Measurements from ENCODE around the gene PLXNA1.
A peak's percentile ranks its signal among the peaks of the same experiment; 100 is the strongest.

PLXNA1 gene

DNA sequence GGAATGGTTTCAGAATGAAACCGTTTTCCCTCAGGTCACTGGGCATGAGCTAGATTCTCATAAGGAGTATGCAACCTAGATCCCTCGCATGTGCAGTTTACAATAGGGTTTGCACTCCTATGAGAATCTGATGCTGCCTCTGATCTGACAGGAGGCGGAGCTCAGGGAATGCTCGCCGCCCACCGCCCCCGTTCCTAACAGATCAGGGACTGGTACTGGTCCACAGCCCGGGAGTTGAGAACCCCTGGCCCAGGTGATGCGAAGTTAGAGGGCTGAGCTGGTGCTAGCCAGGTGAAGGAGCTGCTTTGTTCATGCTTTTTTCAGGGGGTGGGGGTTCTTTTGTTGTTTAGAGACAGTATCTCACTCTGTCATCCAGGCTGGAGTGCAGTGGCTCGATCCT, 15.5 kb upstream of the PLXNA1 start:
- H3K27ac Mint-ChIP-seq = no peak overlapping the region

DNA sequence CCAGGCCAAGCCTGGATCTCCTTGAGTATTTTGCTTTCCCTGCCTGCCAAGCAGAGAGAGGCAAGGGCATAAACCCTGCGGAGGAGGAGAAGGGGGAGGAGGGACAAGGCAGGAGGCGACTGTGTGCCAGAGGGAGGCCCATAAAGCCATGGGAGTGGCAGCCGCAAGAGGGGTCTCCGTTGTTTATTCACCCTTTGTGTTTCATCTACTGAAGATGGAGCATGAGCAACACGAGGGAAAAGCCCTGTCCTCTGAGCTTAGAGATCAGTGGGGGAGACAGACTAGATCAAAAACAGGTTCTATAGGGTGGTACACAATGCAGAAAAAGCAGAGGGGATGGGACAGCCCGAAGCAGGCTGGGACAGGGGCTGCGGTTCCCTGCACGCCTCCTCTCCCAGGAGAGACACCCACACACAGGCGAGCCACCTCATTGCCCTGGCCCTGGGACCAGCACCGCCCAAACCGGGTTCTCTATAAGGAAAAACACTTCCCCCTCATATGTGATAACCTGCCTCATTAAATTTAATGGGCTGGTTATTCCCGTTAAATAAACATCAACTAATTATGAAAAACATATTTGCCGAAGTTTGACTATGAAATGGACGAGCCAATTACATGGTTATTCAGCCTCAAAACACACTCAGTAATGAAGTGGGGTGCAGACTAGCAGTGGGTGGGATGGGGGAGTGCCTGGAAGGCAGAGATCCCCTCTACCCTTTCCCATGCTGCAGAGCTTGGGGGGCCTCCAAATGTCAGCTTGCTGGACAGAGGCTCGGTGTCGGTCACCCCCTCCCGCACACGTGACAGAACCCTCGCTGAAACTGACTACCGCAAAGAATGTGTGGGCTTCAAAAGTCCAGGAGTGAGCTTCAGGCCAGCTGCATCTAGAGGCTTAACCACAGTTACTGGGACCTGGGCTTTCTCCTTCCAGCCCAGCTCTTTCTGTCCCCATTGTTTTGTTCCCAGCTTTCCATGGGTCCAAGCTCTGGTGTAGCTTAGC, 14.2 kb upstream of the PLXNA1 start:
- peaks cover 24 to 28% of the 10 kb centered on the region in 2 donors for H3K27me3 Mint-ChIP-seq

More for the DNA sequence above, 15.5 kb upstream of the PLXNA1 start:
- Mint-ChIP-seq H3K4me1 (peaks cover 19 to 24% of the 10 kb centered on the region in 2 donors), H3K27me3 (peaks cover 22 to 24% of the 10 kb centered on the region in 2 donors), H3K9me3 (no peaks in the 10 kb centered on the region), H3K36me3 (peaks cover 2 to 15% of the 10 kb centered on the region in 2 donors), H3K4me3 (no peak overlapping the region)
- no peak for DNase-seq
- ATAC-seq (replicated peaks) = no peak

DNA sequence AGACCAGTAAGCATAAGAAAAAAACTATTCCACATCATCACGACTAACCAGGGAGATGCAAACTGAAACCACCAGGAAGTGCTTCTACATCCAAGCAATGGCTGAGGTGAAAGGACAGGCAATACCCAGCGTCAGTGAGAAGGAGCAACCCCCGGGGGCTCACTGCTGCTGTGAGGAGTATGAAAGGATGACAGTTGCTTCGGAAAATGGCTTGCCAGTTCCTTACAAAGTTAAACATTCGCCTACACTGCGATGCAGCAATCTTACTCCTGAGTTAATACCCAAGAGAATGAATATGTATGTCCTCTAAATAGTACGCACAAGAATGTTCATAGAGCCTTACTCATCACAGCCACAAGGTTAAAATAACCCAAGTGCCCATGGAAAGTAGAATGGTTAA, 13.3 kb upstream of the PLXNA1 start:
- ATAC-seq (replicated peaks) (no peak), DNase-seq (no peak)
- Mint-ChIP-seq H3K9me3 (peaks cover 7% of the 10 kb centered on the region in 2 donors), H3K4me1 (peaks cover 19 to 23% of the 10 kb centered on the region in 2 donors), H3K27me3 (peaks cover 20 to 36% of the 10 kb centered on the region in 2 donors), H3K4me3 (no peak overlapping the region), H3K36me3 (peaks cover 5 to 6% of the 10 kb centered on the region in 2 donors), H3K27ac (no peak overlapping the region)

More for the DNA sequence above, 14.2 kb upstream of the PLXNA1 start:
- Mint-ChIP-seq H3K4me1 (peaks cover 19 to 23% of the 10 kb centered on the region in 2 donors), H3K4me3 (no peak overlapping the region), H3K9me3 (peaks cover 0 to 3% of the 10 kb centered on the region in 2 donors), H3K27ac (peak overlapping the region; percentile 33), H3K36me3 (peaks cover 6% of the 10 kb centered on the region in 2 donors)
- ATAC-seq (replicated peaks) (no peak), DNase-seq (no peak)

DNA sequence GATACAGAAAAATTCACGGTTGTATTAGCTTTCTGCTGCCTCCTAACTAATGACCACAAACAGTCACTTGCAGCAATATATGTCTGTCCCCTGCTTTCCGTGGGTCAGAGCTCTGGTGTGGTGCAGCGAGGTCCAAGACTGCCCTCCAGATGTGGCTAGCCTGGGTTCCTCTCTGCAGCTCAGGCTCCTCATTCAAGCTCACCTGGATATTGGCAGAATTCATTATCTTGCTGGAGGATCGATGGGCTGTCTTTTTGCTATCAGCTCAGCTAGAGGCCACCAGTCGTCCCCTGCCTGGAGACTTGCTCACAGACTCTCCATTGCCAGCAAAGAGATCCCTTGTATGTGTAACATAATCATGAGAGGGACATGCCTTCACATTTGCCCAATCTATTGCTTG, 12.8 kb upstream of the PLXNA1 start:
- peaks cover 8 to 10% of the 10 kb centered on the region in 2 donors for H3K36me3 Mint-ChIP-seq
- H3K27ac Mint-ChIP-seq = no peak overlapping the region
- no peak for DNase-seq
- H3K4me3 Mint-ChIP-seq = no peak overlapping the region
- H3K27me3 Mint-ChIP-seq = peaks cover 15 to 42% of the 10 kb centered on the region in 2 donors
- ATAC-seq (replicated peaks) = no peak
- peaks cover 15 to 21% of the 10 kb centered on the region in 2 donors for H3K4me1 Mint-ChIP-seq
- H3K9me3 Mint-ChIP-seq = peaks cover 12% of the 10 kb centered on the region in 2 donors

DNA sequence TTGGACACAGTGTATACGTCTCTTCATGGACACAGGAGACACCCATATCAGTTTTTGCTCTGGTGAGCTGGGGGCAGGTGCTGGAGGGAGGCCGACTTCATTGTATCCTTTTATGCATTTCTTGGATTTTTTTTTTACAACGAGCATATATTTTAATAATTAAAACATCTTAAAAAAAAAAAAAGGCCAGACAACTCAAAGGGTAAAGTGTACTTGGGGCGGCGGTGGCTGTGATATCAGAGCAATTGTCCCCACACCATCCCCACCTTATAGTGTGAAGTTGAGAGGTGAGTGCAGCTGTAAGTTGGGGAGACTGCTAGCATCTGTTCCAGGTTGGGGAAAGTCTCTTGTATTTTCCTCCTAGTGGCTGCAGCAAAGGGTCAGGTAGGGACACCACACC, 12.0 kb upstream of the PLXNA1 start:
- Mint-ChIP-seq H3K36me3 (peaks cover 8 to 12% of the 10 kb centered on the region in 2 donors), H3K4me3 (no peak overlapping the region), H3K9me3 (peaks cover 12 to 15% of the 10 kb centered on the region in 2 donors), H3K27ac (no peak overlapping the region), H3K4me1 (peaks cover 15 to 21% of the 10 kb centered on the region in 2 donors), H3K27me3 (peaks cover 15 to 50% of the 10 kb centered on the region in 2 donors)
- ATAC-seq (replicated peaks) = no peak
- no peak for DNase-seq

DNA sequence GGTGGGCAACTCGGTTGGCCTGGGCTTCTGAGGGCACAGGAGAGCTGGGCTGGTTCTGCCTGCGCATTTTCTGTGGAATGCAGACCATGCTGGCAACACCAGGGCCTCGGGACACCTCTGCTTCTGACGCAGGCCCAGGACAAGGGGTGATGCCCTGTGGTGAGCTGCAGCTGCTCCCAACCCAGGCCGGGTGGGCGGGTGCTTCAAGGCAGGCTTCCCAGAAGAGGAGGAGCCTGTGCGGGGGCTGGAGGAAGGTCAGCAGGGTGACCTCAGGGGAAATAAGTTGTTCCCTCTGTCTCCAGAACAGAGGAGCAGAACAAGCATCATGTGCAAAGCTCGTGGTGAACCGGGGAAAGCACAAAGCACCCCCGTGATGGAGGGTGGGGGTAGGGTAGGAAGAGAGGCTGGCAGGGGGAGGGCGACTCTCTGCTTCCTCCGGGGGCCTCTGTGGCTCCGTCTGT, 11.0 kb upstream of the PLXNA1 start:
- Mint-ChIP-seq H3K27ac (peak overlapping the region; percentile 67), H3K36me3 (peaks cover 8 to 12% of the 10 kb centered on the region in 2 donors)
- peak; percentile 89 to 90 for ATAC-seq (replicated peaks)

DNA sequence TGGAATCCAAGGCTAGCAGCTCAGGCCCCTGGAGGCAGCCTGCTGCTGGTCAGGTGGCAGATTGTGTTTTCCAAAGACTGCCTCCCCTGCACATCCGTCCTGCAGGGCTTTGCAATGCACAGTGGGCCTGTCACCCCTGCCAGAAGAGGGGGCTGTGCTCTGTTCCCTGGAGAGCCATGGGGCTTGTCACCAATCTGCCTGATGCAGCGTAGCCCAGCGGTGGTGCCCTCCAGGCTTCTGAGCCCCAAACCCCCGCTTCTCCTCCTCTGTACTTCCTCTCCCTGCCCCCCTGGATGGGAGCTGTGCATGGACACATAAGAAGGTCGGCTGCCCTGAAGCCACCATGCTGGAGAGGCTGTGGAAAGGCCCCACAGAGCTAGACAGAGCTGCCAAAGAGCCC, 10.0 kb upstream of the PLXNA1 start:
- no peak for ATAC-seq (replicated peaks)
- peaks cover 15 to 22% of the 10 kb centered on the region in 2 donors for H3K4me1 Mint-ChIP-seq
- no peak overlapping the region for H3K4me3 Mint-ChIP-seq
- H3K9me3 Mint-ChIP-seq = peaks cover 12 to 15% of the 10 kb centered on the region in 2 donors
- H3K36me3 Mint-ChIP-seq = peaks cover 8 to 12% of the 10 kb centered on the region in 2 donors
- DNase-seq = no peak
- H3K27ac Mint-ChIP-seq = no peak overlapping the region
- H3K27me3 Mint-ChIP-seq = peaks cover 13 to 51% of the 10 kb centered on the region in 2 donors

More for the DNA sequence above, 11.0 kb upstream of the PLXNA1 start:
- peaks cover 15 to 21% of the 10 kb centered on the region in 2 donors for H3K4me1 Mint-ChIP-seq
- peaks cover 12 to 15% of the 10 kb centered on the region in 2 donors for H3K9me3 Mint-ChIP-seq
- H3K4me3 Mint-ChIP-seq = peak overlapping the region in 1 of 2 donors; percentile 39
- DNase-seq = peak; percentile 66
- H3K27me3 Mint-ChIP-seq = peaks cover 15 to 49% of the 10 kb centered on the region in 2 donors

DNA sequence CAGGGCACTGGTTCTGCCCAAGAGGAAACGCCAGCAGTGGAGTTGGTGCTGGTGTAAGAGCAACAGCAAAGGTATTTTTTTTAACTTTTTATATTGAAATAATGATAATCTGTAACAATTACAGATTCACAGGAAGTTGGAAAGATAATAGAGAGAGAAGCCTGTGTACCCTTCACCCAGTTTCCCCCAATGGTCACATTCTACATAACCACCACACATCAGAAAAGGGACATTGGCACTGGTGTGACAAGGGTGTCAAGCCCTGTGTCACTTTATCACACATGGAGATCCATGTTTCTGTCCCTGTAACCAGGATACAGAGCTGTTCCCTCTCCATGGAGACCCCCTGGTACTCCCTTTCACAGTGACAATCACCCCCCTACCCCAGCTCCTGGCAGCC, 9.1 kb upstream of the PLXNA1 start:
- Mint-ChIP-seq H3K27me3 (peaks cover 22 to 61% of the 10 kb centered on the region in 2 donors), H3K4me3 (no peak overlapping the region), H3K27ac (no peak overlapping the region), H3K9me3 (peaks cover 12 to 15% of the 10 kb centered on the region in 2 donors), H3K4me1 (peaks cover 20 to 24% of the 10 kb centered on the region in 2 donors), H3K36me3 (peaks cover 8 to 12% of the 10 kb centered on the region in 2 donors)
- no peak for ATAC-seq (replicated peaks)
- no peak for DNase-seq

DNA sequence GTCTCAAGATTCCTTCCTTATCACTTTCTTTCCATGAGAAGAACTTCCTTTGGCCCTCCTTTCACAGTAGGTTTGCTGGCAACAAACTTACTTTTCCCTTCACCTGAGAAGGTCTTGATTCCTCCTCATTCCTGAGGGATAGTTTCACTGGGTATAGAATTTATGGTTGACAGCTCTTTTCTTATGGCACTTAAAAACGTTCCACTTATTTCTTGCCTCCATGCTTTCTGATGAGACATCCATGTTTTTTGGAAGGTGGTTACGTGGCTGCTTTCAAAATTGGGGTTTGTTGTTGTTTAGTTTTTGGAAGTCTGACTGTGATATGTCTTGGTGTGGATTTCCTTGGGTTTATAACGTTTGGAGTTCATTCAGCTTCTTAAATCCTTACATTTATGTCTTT, 8.2 kb upstream of the PLXNA1 start:
- peaks cover 12 to 15% of the 10 kb centered on the region in 2 donors for H3K9me3 Mint-ChIP-seq
- ATAC-seq (replicated peaks) = no peak

DNA sequence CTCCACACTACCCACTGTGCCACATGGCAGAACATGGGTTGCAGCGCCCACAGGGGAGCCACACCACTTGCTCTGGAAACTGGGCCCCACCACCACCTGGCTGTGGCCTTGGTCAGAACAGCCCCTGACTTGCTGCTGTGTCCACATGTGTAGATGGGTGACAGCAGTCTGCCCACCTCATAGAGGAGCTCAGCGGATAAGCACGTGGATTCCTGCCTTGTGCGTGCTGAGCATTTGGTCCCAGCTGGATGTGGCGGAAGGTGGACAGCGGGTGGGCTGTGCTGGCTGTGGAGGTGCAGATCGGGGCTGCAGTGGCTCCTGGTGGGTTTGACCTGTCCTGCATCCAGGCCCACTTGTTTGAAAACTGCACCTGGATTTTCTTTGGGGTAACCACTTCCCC, 6.0 kb upstream of the PLXNA1 start:
- Mint-ChIP-seq H3K9me3 (peaks cover 12 to 15% of the 10 kb centered on the region in 2 donors), H3K4me3 (no peak overlapping the region), H3K27me3 (peaks cover 20 to 66% of the 10 kb centered on the region in 2 donors), H3K4me1 (peaks cover 30 to 31% of the 10 kb centered on the region in 2 donors), H3K36me3 (peaks cover 8 to 16% of the 10 kb centered on the region in 2 donors), H3K27ac (no peak overlapping the region)
- DNase-seq = no peak
- ATAC-seq (replicated peaks) = no peak

More for the DNA sequence above, 8.2 kb upstream of the PLXNA1 start:
- Mint-ChIP-seq H3K4me1 (peaks cover 21 to 25% of the 10 kb centered on the region in 2 donors), H3K36me3 (peaks cover 8 to 13% of the 10 kb centered on the region in 2 donors), H3K27me3 (peaks cover 16 to 63% of the 10 kb centered on the region in 2 donors), H3K4me3 (no peak overlapping the region), H3K27ac (peak overlapping the region; percentile 32)
- no peak for DNase-seq

DNA sequence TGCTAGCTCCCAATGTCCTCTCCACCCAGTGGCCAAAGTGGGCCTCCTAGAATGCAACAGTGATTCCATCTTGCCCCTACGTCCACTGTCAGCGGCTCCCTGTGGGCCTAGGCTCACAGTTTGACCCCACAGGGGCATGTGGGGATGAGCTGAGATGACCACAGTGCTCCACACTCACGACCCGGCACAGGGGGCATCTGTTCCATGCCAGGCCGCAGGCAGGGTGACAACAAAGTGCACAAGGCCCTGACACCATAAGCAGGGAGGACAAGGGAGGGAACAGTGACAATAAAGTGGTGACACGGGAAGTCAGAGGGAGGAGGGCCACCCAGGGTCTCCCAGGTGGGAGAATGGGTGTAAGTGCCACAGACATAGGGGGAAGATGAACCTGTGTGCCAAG, 5.1 kb upstream of the PLXNA1 start:
- Mint-ChIP-seq H3K4me3 (no peak overlapping the region), H3K27me3 (peaks cover 20 to 66% of the 10 kb centered on the region in 2 donors), H3K36me3 (peaks cover 8 to 16% of the 10 kb centered on the region in 2 donors), H3K4me1 (peaks cover 31 to 35% of the 10 kb centered on the region in 2 donors), H3K27ac (no peak overlapping the region), H3K9me3 (peaks cover 12 to 15% of the 10 kb centered on the region in 2 donors)
- no peak for DNase-seq
- ATAC-seq (replicated peaks) = no peak

DNA sequence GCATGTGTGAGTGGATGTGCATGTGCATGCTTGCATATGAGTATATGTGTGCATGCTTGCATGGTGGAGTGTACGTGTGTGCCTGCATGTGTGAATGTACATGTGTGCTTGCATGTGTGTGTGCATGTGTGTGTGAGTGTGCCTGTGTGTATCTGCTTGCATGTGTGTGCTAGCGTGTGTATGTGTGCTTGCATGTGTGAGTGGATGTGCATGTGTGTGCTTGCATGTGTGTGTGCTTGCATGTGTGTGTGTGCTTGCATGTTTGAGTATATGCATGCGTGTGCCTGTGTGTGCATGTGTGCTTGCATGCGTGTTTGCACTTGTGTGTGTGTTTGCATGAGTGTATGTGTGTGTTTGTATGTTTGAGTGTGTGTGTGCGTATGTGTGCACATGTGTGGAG, 4.6 kb upstream of the PLXNA1 start:
- ATAC-seq (replicated peaks) (no peak), DNase-seq (no peak)
- Mint-ChIP-seq H3K4me1 (peaks cover 31 to 35% of the 10 kb centered on the region in 2 donors), H3K27me3 (peaks cover 20 to 64% of the 10 kb centered on the region in 2 donors), H3K9me3 (peaks cover 12 to 15% of the 10 kb centered on the region in 2 donors), H3K36me3 (peaks cover 6 to 16% of the 10 kb centered on the region in 2 donors), H3K4me3 (no peak overlapping the region), H3K27ac (no peak overlapping the region)

DNA sequence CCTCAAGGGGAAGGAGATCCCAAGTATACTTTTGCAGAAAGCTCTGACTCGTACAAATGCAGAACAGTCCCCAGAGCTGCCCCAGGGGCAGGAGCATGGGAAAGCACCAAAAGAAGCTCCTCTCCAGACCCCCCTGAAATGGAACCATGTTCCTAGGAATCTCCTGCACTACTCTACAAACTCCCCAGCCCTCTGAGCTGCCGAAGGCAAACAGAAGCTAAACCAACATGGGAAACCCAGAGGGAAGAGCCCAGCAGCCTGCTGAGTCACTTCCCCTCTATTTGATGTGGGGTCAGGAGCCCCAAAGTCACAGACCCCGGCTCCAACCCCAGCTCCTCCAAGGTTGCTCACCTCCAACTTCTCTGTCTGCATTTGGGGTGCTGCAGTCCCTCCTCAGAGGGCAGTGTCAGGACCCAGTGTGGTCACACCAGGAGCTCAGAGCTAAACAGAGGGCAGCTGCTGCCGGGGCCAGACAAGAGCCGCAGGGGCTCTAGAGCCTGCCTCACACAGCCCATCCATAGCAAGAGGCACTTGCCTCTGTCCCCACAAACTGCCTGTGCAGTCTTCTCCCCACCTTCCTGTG, 3.8 kb upstream of the PLXNA1 start:
- Mint-ChIP-seq H3K9me3 (peaks cover 8 to 12% of the 10 kb centered on the region in 2 donors), H3K27ac (no peak overlapping the region), H3K36me3 (peaks cover 2 to 14% of the 10 kb centered on the region in 2 donors), H3K27me3 (peaks cover 20 to 56% of the 10 kb centered on the region in 2 donors), H3K4me1 (peaks cover 31 to 35% of the 10 kb centered on the region in 2 donors), H3K4me3 (no peak overlapping the region)
- no peak for DNase-seq
- no peak for ATAC-seq (replicated peaks)

DNA sequence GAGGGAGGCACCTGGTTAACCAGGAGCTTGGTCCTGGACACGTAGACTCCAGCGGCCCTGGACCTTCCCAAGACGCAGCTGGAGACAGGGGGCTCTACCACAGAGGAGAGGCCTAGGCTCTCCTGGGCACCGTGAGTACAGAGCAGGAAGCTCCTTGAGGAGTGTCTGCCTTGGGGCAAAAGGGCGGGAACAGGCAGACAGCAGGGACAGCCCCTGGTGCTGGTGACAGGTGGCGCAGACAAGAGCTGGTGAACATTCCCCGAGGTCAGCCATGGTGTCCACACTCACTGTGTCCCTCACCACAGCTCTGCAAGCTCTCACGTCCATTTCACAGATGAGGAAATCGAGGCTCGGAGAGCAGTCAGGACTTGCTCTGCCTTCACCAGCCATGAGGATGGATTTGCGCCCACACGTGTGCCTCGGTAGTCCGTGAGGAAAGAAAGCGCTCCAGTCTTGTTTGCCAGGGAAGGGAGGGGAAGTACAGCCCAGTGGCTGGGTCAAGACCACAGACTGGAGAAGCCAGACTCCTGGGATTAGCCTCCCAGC, 2.6 kb upstream of the PLXNA1 start:
- ATAC-seq (replicated peaks) (no peak), DNase-seq (no peak)
- Mint-ChIP-seq H3K9me3 (no peaks in the 10 kb centered on the region), H3K4me1 (peaks cover 33 to 43% of the 10 kb centered on the region in 2 donors), H3K27me3 (peaks cover 20 to 44% of the 10 kb centered on the region in 2 donors), H3K36me3 (peaks cover 0 to 4% of the 10 kb centered on the region in 2 donors), H3K4me3 (no peak overlapping the region), H3K27ac (peak overlapping the region; percentile 82)
